HG03571 (cell line): ENCODE results near the gene EWSR1.

Source experiments
- ATAC-seq: cut with Tn5 transposase; IDR thresholded peaks from one replicate; pipeline ENCODE4 v1.9.1; 2021; ENCODE audit not compliant: unreplicated experiment

Gene EWSR1

DNA sequence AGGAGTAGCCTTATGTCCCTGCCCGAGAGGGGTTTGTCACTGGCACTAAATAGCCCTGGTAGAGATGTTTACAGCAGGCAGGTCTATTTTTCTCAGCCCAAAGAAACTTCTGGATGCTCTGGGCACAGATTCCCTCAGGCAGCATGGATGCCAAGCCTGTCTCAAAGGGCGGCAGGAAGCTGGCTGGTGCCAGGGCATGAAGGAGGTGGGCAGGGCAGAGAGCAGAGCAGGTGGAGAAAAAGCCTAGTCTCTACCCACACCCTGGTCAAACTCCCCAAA lies 34.3 kb downstream of the EWSR1 start:
- ATAC-seq, result no peak

DNA sequence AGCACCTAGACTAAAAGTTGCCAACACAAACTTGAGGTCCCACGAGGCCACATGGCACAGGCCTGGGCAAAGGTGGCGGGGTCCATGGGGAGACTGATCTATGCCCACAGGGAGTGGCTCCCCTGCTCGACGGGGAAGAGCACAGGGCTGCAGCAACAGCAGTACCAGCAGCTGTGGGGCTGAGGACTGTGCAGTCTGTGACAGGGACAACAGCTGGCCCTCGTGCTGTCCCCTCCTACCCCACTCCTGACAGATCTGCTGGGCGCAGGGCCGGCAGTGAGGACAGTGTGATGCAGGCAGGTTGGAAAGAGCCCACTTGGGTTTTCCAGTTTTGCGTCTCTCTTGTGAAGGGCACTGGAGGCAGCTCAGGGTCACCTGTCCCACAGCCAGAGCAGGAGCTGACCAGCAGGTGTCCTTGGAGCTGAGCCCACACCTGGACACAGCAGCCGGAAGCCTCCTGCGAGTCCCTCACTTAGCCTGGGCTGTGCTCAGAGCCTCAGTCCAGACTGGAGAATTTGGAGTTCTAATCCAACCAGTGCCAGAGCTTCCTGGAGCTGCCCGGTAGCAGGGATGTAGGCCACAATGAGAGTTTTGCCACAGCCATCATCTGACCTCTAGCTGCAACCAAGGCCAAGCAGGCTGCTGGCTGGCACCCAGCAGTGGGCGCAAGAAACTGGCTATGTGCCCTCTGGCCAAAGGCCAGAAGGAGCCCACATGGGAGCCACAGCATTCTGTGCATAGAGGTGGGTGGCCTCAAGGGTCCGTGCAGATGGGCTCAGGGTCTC lies 34.8 kb downstream of the EWSR1 start:
- no peak for ATAC-seq

DNA sequence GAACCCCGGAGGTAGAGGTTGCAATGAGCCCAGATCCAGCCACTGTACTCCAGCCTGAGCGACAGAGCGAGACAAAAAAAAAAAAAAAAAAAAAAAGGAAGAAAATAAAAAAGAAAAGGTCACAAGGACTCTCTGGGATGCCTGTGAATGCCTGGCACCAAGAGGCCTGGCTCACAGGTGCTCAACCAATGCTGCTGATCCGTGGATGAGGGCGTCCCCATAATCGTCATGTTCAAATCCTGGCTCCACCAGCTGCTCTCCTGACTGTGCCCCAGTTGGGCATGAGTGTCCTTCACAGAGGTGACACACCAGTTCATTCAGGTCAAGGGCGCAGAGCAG lies 37.7 kb downstream of the EWSR1 start:
- ATAC-seq, result no peak

DNA sequence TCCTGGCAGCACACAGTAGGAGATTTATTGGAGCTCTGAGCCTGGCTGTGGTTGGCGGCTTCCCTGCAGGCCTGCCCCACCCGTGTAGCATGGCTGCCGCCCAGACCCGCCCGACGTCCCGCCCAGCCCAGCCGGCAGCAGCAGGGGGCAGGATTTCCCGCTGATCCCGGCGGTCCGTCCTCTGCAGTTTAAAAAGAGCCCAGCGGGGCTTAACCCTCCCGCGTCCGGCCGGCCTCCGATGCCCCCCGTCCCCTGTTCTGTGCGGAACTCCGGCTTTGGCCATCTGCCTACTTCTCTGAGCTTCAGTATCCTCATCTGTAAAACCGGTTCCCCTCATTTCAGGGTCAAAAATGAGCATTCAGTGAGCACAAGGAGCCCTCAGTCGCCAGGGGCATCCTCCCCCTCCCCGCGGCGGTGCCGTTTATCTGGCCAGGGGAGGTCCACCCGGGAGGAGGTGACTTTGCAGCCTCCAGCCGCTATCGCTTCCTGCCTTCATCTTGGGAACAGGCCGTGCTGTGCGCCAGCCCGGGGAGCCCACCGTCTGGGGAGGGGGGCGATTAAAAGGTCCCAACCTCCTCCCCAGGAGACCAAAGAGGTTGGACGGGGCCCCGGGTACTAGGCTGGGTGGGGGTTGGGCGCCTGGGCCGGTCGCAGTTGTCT lies 38.2 kb downstream of the EWSR1 start, which contains the start of gene GAS2L1:
GAS2L1 (plus strand) TSS at position 476 of the 660 bp plus-strand sequence. CDS start 1,456 bp downstream, outside the sequence.
- ATAC-seq, result no peak

DNA sequence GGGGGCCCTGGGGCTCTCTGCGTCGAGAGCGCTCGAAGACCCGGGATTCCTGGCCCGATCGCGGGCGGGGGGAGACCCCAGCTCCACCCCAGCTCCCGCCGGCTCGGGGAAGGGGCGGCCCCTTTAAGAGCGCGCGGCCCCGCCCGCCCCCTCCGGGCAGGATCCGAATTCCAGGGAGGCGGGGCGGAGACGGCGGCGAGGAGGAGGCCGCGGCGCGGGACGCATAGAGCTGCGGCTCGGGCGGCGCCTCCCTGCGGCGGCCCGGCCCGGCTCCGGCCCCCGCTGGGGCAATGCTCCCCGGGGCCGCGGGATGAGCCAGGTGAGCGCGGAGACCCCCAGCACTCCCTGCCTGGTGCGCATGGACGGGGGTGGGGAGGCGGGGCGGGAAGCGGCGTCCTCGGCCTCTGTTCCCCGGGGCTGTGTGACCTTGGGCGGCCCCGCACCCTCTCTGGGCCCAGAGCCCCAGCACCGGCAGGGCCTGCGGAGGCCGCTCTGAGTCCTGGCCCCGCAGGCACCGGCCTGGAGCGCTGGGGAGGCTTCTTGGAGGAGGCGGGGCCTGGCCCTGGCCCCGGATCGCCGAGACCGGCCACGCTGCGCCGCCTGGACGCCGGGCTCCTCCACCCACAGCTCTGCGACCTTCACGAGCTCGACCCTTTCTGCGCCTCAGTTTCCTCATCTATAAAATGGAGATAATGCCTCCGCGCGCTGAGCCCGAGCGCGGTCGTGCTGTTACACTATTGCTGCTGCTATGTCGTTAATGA lies 38.9 kb downstream of the EWSR1 start:
- no peak for ATAC-seq

DNA sequence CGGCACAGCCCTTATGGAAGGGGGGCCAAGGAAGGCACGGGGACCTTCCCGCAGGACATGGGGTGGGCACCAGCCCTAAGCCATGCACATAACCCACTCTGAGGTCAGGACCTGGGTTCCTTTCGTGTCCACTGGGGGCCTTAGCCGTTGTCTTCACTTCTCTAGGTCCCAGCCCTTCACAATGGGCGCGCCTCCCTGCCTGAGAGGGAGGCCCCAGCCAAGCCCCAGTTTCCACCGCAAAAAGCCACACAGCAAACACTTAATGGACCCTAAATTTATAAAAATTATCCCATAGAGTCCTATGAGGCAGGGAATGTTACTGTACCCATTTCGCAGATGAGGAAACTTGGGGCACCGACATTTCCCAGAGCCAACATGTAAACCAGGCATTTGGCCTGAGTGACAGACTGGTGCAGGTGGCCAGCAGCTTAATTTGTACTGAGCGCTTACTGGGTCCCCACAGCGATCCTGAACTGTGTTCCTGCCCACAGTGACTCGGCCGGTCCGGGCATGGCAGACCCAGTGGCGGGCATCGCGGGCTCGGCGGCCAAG lies 39.6 kb downstream of the EWSR1 start:
- ATAC-seq, result no peak

DNA sequence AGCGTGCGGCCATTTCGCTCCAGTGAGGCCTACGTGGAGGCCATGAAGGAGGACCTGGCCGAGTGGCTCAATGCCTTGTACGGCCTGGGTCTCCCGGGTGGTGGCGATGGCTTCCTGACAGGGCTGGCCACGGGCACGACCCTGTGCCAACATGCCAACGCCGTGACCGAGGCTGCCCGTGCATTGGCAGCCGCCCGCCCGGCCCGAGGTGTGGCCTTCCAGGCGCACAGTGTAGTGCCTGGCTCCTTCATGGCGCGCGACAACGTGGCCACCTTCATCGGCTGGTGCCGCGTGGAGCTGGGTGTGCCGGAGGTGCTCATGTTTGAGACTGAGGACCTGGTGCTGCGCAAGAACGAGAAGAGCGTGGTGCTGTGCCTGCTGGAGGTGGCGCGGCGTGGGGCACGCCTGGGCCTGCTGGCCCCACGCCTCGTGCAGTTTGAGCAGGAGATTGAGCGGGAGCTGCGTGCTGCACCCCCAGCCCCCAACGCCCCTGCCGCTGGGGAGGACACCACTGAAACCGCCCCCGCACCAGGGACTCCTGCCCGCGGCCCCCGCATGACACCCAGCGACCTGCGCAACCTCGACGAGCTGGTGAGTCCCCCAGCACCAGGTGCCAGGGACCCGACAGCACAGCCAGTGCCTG lies 40.2 kb downstream of the EWSR1 start:
- ATAC-seq, result no peak

DNA sequence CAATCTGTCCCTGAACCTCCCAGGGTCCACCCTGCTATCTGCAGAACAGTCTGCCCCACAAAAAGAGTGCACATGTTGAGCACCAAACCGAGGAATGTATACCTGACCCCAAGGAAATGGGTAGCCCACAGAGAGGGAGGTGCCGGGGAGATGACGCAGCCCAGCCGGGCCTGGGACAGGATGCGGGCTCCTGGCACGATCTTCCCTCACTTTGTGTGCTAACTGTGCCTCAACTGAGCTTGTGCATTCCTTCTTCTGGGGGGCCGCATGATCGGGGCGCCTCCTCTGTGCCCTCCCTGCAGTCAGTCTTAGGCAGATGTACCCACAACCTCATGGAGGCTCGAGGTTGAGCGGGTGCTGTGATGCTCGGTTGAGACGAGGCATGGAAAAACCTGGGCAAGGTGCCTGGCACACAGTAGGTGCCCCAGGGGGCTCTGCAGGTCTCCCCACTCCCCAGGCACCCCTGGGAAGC lies 40.8 kb downstream of the EWSR1 start:
- no peak for ATAC-seq

DNA sequence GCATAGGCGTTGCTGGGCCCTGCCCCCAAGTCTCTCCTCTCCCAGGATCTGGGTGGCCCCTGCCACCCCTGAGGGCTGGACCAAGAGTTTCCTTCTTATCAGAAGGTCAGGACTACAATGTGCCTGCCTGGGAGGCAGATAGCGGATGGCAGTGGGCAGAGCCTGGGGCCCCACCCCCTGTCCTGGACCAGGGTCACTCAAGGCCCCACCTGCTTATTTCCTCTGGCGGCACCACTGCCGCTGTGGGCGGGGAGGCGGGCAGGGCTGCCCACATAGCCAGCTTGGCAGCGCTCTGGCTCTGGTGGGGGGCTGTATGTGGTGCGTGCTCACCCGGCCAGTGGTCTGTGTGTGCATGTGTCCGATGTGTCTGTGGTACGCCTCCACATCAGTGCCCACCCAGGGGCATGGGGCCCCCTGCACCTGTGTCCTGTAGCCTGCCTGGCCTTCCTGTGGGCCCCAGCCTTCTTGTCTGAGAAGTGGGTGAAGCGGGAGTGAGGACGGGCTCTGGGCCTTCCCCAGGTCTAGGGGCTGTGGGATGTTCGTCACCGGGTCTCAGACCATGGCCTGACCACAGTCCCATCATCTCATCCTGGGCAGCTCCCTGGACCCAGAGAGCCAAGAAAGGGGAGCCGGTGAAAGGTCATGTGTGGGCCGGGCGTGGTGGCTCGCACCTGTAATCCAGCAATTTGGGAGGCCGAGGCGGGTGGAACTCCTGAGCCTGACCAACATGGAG lies 41.4 kb downstream of the EWSR1 start:
- ATAC-seq, result no peak

DNA sequence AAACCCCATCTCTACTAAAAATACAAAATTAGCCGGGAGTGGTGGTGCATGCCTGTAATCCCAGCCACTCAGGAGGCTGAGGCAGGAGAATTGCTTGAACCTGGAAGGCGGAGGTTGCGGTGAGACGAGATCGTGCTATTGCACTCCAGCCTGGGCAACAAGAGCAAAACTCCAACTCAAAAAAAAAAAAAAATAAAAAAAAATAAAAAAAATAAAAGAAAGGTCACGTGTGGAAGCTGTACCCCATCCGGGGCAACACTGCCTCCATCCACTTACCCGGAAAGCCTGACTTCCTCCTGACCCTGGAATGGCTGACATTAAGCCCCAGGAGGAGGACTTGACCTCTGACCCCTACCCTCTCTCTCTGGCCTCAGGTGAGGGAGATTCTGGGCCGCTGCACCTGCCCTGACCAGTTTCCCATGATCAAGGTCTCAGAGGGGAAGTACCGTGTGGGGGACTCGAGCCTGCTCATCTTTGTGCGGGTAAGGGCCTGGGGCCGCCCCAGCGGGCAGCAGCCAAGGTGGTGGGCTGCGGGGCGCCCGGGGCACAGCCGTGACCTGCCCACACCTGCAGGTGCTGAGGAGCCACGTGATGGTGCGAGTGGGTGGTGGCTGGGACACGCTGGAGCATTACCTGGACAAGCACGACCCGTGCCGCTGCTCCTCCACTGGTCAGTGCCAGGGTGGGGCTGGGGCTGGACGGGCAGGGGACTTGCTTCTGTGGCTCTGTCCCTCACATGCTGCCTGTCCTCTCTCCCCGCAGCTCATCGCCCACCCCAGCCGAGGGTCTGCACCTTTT lies 42.2 kb downstream of the EWSR1 start:
- ATAC-seq, result no peak

DNA sequence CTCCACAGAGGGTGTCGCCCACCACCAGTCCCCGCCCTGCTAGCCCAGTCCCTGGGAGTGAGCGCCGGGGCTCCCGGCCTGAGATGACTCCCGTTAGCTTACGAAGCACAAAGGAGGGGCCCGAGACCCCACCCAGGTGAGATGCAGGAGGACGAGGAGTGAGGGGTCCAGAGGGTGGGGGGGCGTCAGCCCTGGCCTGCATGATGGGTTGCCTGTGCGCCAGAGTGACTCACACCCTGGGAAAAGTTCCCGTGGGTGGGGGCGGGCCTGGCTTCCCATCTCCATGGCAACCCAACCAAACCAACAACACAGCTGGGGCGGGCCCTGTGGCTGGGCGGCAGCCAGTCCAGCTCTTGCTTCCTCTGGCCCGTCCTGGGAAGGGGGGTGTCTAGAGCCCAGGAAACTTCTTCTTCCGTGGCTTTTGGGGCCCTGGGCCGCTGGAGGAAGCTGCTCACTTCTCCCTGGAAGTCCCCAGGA lies 42.8 kb downstream of the EWSR1 start:
- no peak for ATAC-seq

DNA sequence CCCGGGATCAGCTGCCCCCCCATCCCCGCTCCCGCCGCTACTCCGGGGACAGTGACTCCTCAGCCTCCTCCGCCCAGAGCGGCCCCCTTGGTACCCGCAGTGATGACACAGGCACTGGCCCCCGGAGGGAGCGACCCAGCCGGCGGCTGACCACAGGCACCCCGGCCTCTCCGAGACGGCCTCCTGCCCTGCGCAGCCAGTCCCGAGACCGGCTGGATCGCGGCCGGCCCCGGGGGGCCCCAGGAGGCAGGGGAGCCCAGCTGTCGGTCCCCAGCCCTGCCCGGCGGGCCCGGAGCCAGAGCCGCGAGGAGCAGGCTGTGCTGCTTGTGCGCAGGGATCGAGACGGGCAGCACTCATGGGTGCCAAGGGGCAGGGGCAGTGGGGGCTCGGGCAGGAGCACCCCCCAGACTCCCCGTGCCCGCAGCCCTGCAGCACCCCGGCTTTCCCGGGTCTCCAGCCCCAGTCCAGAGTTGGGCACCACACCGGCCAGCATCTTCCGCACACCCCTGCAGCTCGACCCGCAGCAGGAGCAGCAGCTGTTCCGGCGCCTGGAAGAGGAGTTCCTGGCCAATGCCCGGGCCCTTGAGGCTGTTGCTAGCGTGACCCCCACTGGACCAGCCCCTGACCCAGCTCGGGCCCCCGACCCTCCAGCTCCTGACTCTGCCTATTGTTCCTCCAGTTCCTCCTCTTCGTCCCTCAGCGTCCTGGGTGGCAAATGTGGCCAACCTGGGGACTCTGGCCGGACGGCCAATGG lies 43.6 kb downstream of the EWSR1 start:
- no peak for ATAC-seq

DNA sequence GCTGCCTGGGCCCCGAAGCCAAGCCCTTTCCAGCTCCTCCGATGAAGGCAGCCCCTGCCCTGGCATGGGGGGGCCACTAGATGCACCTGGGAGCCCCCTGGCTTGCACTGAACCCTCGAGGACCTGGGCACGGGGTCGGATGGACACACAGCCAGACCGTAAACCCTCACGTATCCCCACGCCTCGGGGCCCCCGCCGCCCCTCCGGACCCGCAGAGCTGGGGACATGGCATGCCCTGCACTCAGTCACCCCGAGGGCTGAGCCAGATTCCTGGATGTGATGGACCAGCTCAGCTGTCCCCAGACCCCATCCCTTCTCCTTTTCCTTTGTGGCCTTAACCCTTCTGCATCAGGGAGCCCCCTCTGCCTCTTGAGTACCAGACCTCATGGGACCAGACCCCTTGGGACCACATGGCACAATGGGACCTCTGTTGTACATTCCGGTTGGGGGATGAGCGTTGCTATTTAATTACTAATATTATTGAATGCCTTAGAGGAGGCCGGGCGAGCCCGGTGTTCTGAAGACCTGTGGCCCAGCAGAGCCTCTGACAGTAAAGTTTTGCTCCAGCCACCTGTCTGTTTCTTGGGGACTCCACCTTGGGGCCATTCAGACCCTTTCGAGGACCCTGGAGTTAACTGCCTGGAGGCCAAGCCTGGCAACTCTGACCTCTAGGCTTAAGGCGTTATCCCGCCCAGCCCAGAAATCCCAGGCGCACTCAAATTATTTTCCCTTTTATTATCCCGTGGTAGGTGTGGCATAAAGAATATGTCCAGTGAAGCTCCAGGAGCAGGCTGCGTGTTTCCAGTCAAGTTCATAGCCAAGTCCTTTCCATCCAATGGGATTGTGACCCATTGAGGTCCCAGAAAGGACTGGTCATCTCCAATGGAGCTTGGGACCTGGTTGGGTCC lies 44.4 kb downstream of the EWSR1 start:
- ATAC-seq, result no peak

DNA sequence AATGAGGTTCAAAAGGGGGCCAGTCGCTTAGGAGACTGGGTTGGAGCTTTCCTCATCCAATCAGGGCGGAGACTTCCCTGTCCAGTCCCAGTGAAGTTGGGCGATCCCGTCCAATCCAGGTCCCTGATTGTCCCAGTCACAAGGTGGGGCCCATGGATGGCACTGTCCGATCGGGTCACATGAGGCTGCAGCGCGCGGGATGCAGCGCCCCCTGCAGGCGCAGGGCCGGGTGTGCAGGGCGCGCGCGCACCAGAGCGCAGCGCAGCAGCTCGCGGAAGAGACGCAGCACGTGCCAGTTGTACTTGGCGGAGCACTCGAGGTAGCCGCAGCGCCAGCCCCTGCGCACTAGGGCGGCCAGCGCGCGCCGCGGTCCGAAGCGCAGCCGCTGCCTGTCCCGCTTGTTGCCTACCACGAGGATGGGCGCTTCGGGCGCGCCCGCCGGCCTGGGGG lies 45.1 kb downstream of the EWSR1 start:
- no peak for ATAC-seq

DNA sequence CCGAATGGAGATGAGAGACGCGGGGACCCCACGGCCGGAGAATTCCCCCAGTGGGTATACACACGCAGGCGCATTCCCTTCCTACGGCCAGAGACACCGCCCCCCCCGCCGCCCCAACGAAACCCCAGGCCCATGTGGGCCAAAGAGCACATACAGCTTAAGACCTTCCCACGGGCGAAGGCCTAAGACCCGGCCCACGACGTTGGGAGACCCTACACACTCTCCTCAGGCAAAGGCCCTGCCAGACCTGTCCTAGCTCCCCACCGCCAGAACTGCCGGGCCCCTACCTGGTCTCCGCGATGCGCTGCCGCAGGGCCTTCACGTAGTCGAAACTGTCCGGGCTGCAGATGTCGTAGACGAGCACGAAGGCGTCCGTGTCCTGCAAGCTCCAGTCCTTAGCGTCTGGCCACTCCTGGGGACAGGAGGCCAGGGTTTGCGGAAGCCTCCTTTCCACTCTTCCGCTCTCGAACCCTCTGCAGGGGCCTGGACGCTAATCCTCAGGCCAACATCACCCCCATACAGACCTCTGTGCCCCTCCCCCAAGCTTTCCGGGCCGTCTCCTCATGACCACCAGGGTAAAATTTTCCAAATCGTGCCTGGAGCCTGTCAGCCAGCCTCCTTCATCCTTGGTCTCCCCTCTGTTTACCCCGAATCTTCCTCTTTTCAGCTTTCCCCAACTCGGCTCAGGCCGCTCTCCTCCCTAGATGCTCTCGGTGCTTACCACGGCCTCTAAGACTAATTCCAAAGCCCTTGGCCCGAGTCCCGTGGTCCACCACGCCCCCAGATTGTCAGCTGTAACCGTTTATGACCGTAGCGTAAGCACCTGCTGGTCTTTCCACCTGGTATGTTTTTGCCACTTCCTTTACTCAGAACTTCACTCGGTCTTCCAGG lies 45.8 kb downstream of the EWSR1 start:
- no peak for ATAC-seq

DNA sequence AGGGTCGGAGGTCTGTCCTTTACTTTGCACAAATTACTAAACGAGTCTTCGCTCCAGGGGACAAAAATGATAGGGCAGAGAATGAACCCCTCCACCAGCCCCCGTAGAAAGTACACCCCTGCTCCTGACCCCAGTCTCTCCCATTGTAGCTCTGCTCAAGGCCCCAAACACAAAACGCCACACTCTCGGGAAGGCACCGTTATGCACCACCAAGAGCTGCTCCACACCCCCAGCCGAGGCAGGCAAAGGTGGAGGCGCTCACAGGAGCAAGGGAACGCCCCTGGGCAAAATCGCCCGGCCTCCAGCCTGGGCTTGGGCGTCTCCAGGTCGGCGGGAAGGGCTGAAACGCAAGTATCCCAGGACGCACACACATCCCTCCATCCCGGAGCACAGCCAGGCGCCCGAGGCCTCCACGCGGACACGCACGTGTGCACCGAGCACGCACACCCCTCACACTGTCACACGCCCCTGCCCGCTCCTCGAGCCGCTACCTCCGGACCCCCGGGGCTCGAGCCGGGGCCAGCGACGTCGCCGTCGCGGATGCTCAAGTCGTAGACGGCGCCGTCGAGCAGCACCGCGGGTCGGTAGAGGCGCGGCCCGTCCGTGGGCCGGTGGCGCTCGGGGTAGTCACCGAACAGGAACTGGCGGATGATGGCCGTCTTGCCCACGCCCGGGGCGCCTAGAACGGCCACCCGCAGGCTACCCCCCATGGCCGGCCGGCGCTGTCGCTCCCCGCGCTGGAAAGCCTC lies 46.6 kb downstream of the EWSR1 start:
- no peak for ATAC-seq
